IPS-15b (cell line): ENCODE measurements around the gene FGGY.
"Not testable (repeated sequence)": the region's sequence is repeated elsewhere in the genome, so short reads cannot be mapped to it uniquely, and the experiment has no call there.

Source experiments
- H3K27me3 ChIP-seq: one replicate; pipeline ENCODE4 v1.6.1; 2013; ENCODE audit warnings: low read length; ENCODE audit not compliant: control insufficient read depth, insufficient read depth
- H3K36me3 ChIP-seq: one replicate; pipeline ENCODE4 v1.6.1; 2013; ENCODE audit warnings: low read length; ENCODE audit not compliant: control insufficient read depth, insufficient read depth
- H3K4me1 ChIP-seq: one replicate; pipeline ENCODE4 v1.6.1; 2013; ENCODE audit warnings: mild to moderate bottlenecking, low read length; ENCODE audit not compliant: control insufficient read depth, insufficient read depth
- H3K4me3 ChIP-seq: one replicate; pipeline ENCODE4 v1.5.1; 2013; ENCODE audit warnings: low read depth, low read length
- H3K9ac ChIP-seq: one replicate; pipeline ENCODE4 v1.6.1; 2013; ENCODE audit warnings: low read depth, mild to moderate bottlenecking, low read length
- H3K9me3 ChIP-seq: one replicate; pipeline ENCODE4 v1.6.1; 2013; ENCODE audit warnings: mild to moderate bottlenecking, low read length; ENCODE audit not compliant: control insufficient read depth, insufficient read depth

The FGGY gene

GRCh38 chr1:59580257-59580656 lies 283.4 kb downstream of the FGGY start:
- H3K27me3 ChIP-seq: no peaks in the 10 kb centered on the region
- H3K36me3 ChIP-seq: no peaks in the 10 kb centered on the region
- H3K9me3 ChIP-seq: no peaks in the 10 kb centered on the region
- no peak overlapping the region for H3K9ac ChIP-seq
- no peaks in the 10 kb centered on the region for H3K4me1 ChIP-seq
- H3K4me3 ChIP-seq: no peak overlapping the region

GRCh38 chr1:59592410-59592809 lies 295.5 kb downstream of the FGGY start:
- H3K9me3 ChIP-seq, H3K36me3 ChIP-seq, H3K9ac ChIP-seq, H3K4me1 ChIP-seq, H3K4me3 ChIP-seq, H3K27me3 ChIP-seq: not testable (repeated sequence)

- Histone ChIP-seq H3K4me1 (peaks cover 3% of the 10 kb centered on the region), H3K4me3 (no peak overlapping the region), H3K27me3 (no peaks in the 10 kb centered on the region), H3K9me3 (no peaks in the 10 kb centered on the region), H3K36me3 (no peaks in the 10 kb centered on the region), H3K9ac (no peak overlapping the region)
Observed at GRCh38 chr1:59592924-59593323, 296.0 kb downstream of the FGGY start.

- no peak overlapping the region for H3K9ac ChIP-seq
- H3K9me3 ChIP-seq: no peaks in the 10 kb centered on the region
- no peak overlapping the region for H3K4me3 ChIP-seq
- no peaks in the 10 kb centered on the region for H3K27me3 ChIP-seq
- peaks cover 3% of the 10 kb centered on the region for H3K4me1 ChIP-seq
- H3K36me3 ChIP-seq: no peaks in the 10 kb centered on the region
Observed at GRCh38 chr1:59593798-59594790, 297.2 kb downstream of the FGGY start.

- no peaks in the 10 kb centered on the region for H3K9me3 ChIP-seq
- no peaks in the 10 kb centered on the region for H3K27me3 ChIP-seq
- H3K36me3 ChIP-seq: no peaks in the 10 kb centered on the region
- no peak overlapping the region for H3K4me3 ChIP-seq
- peaks cover 3% of the 10 kb centered on the region for H3K4me1 ChIP-seq
- H3K9ac ChIP-seq: no peak overlapping the region
Observed at GRCh38 chr1:59595774-59596173, 298.9 kb downstream of the FGGY start.

- Histone ChIP-seq H3K4me1 (peaks cover 3% of the 10 kb centered on the region), H3K9ac (no peak overlapping the region)
Observed at GRCh38 chr1:59596432-59596831, 299.5 kb downstream of the FGGY start.

GRCh38 chr1:59596956-59597355 lies 300.1 kb downstream of the FGGY start:
- Histone ChIP-seq H3K4me3 (no peak overlapping the region), H3K4me1 (peaks cover 3% of the 10 kb centered on the region)

More at GRCh38 chr1:59596432-59596831, 299.5 kb downstream of the FGGY start:
- H3K27me3 ChIP-seq: no peaks in the 10 kb centered on the region
- no peak overlapping the region for H3K4me3 ChIP-seq
- no peaks in the 10 kb centered on the region for H3K9me3 ChIP-seq
- H3K36me3 ChIP-seq: no peaks in the 10 kb centered on the region

GRCh38 chr1:59597420-59598119 lies 300.7 kb downstream of the FGGY start:
- no peak overlapping the region for H3K9ac ChIP-seq
- H3K4me1 ChIP-seq: peaks cover 3% of the 10 kb centered on the region
- no peak overlapping the region for H3K4me3 ChIP-seq
- H3K36me3 ChIP-seq: no peaks in the 10 kb centered on the region
- H3K9me3 ChIP-seq: no peaks in the 10 kb centered on the region
- no peaks in the 10 kb centered on the region for H3K27me3 ChIP-seq

More at GRCh38 chr1:59596956-59597355, 300.1 kb downstream of the FGGY start:
- H3K36me3 ChIP-seq: no peaks in the 10 kb centered on the region
- no peak overlapping the region for H3K9ac ChIP-seq
- H3K9me3 ChIP-seq: no peaks in the 10 kb centered on the region
- H3K27me3 ChIP-seq: no peaks in the 10 kb centered on the region

GRCh38 chr1:59598120-59598440 lies 301.2 kb downstream of the FGGY start:
- Histone ChIP-seq H3K9ac (no peak overlapping the region), H3K4me1 (peaks cover 3% of the 10 kb centered on the region), H3K4me3 (no peak overlapping the region), H3K9me3 (no peaks in the 10 kb centered on the region), H3K36me3 (no peaks in the 10 kb centered on the region), H3K27me3 (no peaks in the 10 kb centered on the region)

- Histone ChIP-seq H3K4me3 (no peak overlapping the region), H3K9ac (no peak overlapping the region), H3K36me3 (no peaks in the 10 kb centered on the region), H3K9me3 (no peaks in the 10 kb centered on the region), H3K27me3 (no peaks in the 10 kb centered on the region), H3K4me1 (no peaks in the 10 kb centered on the region)
Observed at GRCh38 chr1:59601041-59601441, 304.1 kb downstream of the FGGY start.

GRCh38 chr1:59601811-59602210 lies 304.9 kb downstream of the FGGY start:
- H3K4me1 ChIP-seq: no peaks in the 10 kb centered on the region
- no peak overlapping the region for H3K9ac ChIP-seq
- no peaks in the 10 kb centered on the region for H3K9me3 ChIP-seq
- H3K36me3 ChIP-seq: no peaks in the 10 kb centered on the region
- no peak overlapping the region for H3K4me3 ChIP-seq
- H3K27me3 ChIP-seq: no peaks in the 10 kb centered on the region

GRCh38 chr1:59604191-59604590 lies 307.3 kb downstream of the FGGY start:
- no peak overlapping the region for H3K4me3 ChIP-seq
- no peak overlapping the region for H3K9ac ChIP-seq
- H3K27me3 ChIP-seq: no peaks in the 10 kb centered on the region
- H3K36me3 ChIP-seq: no peaks in the 10 kb centered on the region
- no peaks in the 10 kb centered on the region for H3K4me1 ChIP-seq
- no peaks in the 10 kb centered on the region for H3K9me3 ChIP-seq
